ENCODE results near the gene KCNJ3. TPM values are rescaled to one million over a fixed set of nuclear protein-coding genes. Genes with fewer than 3 reads are reported as not detected.

KCNJ3 gene
- total and polyA plus RNA-seq, 8 donors, result 0.10 to 0.65 (median 0.25) TPM; not detected in 1

- Histone ChIP-seq H3K27me3 (peaks cover 38 to 41% of the 10 kb centered on the region in 2 donors), H3K9me3 (no peaks in the 10 kb centered on the region), H3K4me3 (no peak overlapping the region), H3K27ac (no peak overlapping the region), H3K4me1 (peaks cover 0 to 13% of the 10 kb centered on the region in 2 donors), H3K36me3 (no peaks in the 10 kb centered on the region)
- ATAC-seq (no peak), DNase-seq (no peak)
- no peak for TF ChIP-seq CTCF (IDR thresholded peaks at IDR 0.05)
- intact Hi-C loops (cut with DNase I), result no loop called here
Observed at GRCh38 chr2:154696810-154697417, 1.6 kb upstream of the KCNJ3 start.

- ATAC-seq (peak; percentile 78), DNase-seq (peak in 2 of 4 donors; percentile 19 to 65)
- H3K27ac ChIP-seq, result no peak overlapping the region
- H3K4me1 ChIP-seq, result peaks cover 0 to 13% of the 10 kb centered on the region in 2 donors
- H3K9me3 ChIP-seq, result no peaks in the 10 kb centered on the region
- TF ChIP-seq CTCF (IDR thresholded peaks at IDR 0.05), result no peak
- no peaks in the 10 kb centered on the region for H3K36me3 ChIP-seq
- H3K27me3 ChIP-seq, result peaks cover 38 to 41% of the 10 kb centered on the region in 2 donors
- H3K4me3 ChIP-seq, result peak overlapping the region; percentile 10 to 24
- intact Hi-C loops (cut with DNase I), result no loop called here
Observed at GRCh38 chr2:154697418-154698252, 860 bp upstream of the KCNJ3 start.

- Histone ChIP-seq H3K27ac (no peak overlapping the region), H3K4me3 (peak overlapping the region in 1 of 2 donors; percentile 13), H3K4me1 (peaks cover 0 to 13% of the 10 kb centered on the region in 2 donors), H3K36me3 (no peaks in the 10 kb centered on the region), H3K9me3 (no peaks in the 10 kb centered on the region), H3K27me3 (peaks cover 38 to 41% of the 10 kb centered on the region in 2 donors)
- TF ChIP-seq CTCF (IDR thresholded peaks at IDR 0.05), result no peak
- peak; percentile 21 for ATAC-seq
- DNase-seq, result peak in 1 of 4 donors; percentile 73
- intact Hi-C loops (cut with DNase I), result no loop called here
Observed at GRCh38 chr2:154698721-154699574, 453 bp downstream of the KCNJ3 start.

- intact Hi-C loops (cut with DNase I), result no loop called here
Observed at GRCh38 chr2:154699575-154699930, 1.1 kb downstream of the KCNJ3 start.

More at GRCh38 chr2:154699575-154699930, 1.1 kb downstream of the KCNJ3 start:
- H3K4me1 ChIP-seq, result peaks cover 0 to 13% of the 10 kb centered on the region in 2 donors
- no peak overlapping the region for H3K27ac ChIP-seq
- TF ChIP-seq CTCF (IDR thresholded peaks at IDR 0.05), result no peak
- no peaks in the 10 kb centered on the region for H3K9me3 ChIP-seq
- no peak overlapping the region for H3K4me3 ChIP-seq
- H3K36me3 ChIP-seq, result no peaks in the 10 kb centered on the region
- DNase-seq (no peak), ATAC-seq (no peak)
- peaks cover 38 to 41% of the 10 kb centered on the region in 2 donors for H3K27me3 ChIP-seq
